GM21423 (cell line): ENCODE results near the gene LNX1.

Experiments used
- ATAC-seq: cut with Tn5 transposase; IDR thresholded peaks from one replicate; pipeline ENCODE4 v1.9.1; 2021; ENCODE audit warnings: mild to moderate bottlenecking, moderate library complexity; ENCODE audit not compliant: unreplicated experiment

LNX1 gene

GRCh38 chr4:53501561-53501960 lies 89.7 kb downstream of the LNX1 start:
- no peak for ATAC-seq

- ATAC-seq, result no peak
Observed at GRCh38 chr4:53500546-53500945, 90.7 kb downstream of the LNX1 start.

GRCh38 chr4:53499791-53500190 lies 91.5 kb downstream of the LNX1 start:
- ATAC-seq, result no peak

- no peak for ATAC-seq
Observed at GRCh38 chr4:53498706-53499105, 92.6 kb downstream of the LNX1 start.

- no peak for ATAC-seq
Observed at GRCh38 chr4:53497487-53498244, 93.6 kb downstream of the LNX1 start.

GRCh38 chr4:53494851-53495250 lies 96.4 kb downstream of the LNX1 start:
- no peak for ATAC-seq

GRCh38 chr4:53490965-53491622 lies 100.2 kb downstream of the LNX1 start:
- no peak for ATAC-seq

GRCh38 chr4:53490161-53490956 lies 100.9 kb downstream of the LNX1 start:
- ATAC-seq, result no peak

GRCh38 chr4:53489279-53489889 lies 101.9 kb downstream of the LNX1 start:
- no peak for ATAC-seq

GRCh38 chr4:53487766-53488165 lies 103.5 kb downstream of the LNX1 start:
- no peak for ATAC-seq

- ATAC-seq, result no peak
Observed at GRCh38 chr4:53485658-53486040, 105.6 kb downstream of the LNX1 start.

GRCh38 chr4:53484911-53485657 lies 106.2 kb downstream of the LNX1 start:
- ATAC-seq, result no peak

GRCh38 chr4:53483250-53483649 lies 108.0 kb downstream of the LNX1 start:
- no peak for ATAC-seq

- no peak for ATAC-seq
Observed at GRCh38 chr4:53481586-53481985, 109.7 kb downstream of the LNX1 start.

GRCh38 chr4:53480909-53481308 lies 110.4 kb downstream of the LNX1 start:
- ATAC-seq, result no peak

- no peak for ATAC-seq
Observed at GRCh38 chr4:53479736-53480525, 111.4 kb downstream of the LNX1 start.

GRCh38 chr4:53478671-53479456 lies 112.4 kb downstream of the LNX1 start:
- ATAC-seq, result no peak

- ATAC-seq, result no peak
Observed at GRCh38 chr4:53477636-53478035, 113.7 kb downstream of the LNX1 start.

GRCh38 chr4:53477038-53477565 lies 114.2 kb downstream of the LNX1 start:
- no peak for ATAC-seq
